Measurements from ENCODE around the gene LYPD6. TPM values are rescaled to one million over a fixed set of nuclear protein-coding genes. Genes with fewer than 3 reads are reported as not detected.
A peak's percentile ranks its signal among the peaks of the same experiment; 100 is the strongest.
"Not testable (repeated sequence)": the region's sequence is repeated elsewhere in the genome, so short reads cannot be mapped to it uniquely, and the experiment has no call there.

The LYPD6 gene
- 0.14 TPM for total RNA-seq
- long read RNA-seq, result 0 reads

DNA sequence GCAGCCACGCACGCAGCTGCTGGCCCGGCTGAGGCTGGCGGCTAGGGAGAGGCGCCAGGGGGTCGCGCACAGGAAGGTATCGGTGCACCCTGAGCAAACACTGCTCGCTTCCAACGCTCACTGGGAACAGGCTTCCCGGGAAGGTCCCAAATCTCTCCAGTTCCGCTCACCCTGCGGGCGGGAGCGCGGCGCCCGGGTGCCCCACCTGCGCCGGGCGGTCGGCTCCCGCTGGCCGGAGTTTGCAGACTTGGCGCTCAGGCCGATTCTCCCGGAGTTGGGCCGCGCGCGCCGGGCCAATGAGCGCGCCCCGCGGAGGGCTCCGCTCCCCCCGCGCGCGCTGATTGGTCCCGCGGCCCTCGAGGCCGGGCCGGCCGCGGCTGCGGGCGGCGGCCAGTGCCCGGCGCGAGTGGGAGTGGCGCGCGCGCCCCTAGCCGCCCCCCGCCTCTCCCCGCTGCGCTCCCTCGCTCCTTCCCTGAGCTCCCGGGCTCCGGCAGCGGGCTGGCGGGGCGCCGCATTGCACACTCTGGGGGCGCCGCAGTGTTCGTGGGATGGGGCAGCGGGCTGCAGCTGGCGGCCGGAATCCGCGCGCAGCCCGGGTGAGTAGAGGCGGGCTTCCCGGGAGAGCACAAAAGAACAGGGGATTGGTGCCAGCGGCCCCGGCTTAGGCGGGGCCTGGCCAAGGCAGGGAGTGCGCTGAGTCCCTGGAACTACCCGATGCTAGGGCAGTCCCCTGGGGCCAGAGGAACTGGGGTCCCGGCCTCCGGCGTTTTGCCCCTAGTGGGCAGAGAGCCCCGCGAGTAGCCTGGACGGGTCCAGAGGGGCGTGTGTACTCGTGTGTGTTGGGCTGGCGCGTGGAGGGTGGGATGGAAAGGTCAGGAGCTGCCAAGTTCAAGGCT is at the start of gene LYPD6:
LYPD6 (plus strand) TSS at position 461 of the 896 bp plus-strand sequence. CDS start 107,122 bp downstream, outside the sequence.
- intact Hi-C loops (cut with DNase I), result no loop called here
- DNase-seq (ENCODE audit: missing footprints) (peak; percentile 82), ATAC-seq (peak; percentile 99)

DNA sequence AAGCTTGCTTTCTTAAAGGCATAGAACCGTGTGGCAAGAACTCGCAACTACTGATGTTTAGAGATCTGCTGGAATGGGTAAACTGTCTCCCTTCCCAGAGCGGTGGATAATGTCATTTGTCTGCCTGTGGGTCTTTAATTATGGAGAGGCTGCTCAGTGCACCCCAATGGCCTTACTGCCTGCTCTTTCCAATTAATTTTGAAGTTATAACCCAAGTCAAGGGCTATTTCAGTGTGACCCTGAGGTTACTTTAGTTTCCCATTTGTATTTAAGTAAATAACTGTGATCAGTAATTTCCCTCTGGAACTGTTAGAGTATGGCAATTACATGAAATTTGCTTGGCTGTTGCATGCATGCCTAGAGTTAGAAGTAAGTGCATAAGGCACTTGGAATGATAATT is 48.9 kb upstream of the LYPD6 start:
- DNase-seq (ENCODE audit: missing footprints) (no peak), ATAC-seq (no peak)
- intact Hi-C loops (cut with DNase I), result no loop called here

- ATAC-seq, result no peak
- intact Hi-C loops (cut with DNase I), result no loop called here
- DNase-seq (ENCODE audit: missing footprints), result no peak
Observed at GRCh38 chr2:149290662-149291061, 39.7 kb upstream of the LYPD6 start.

GRCh38 chr2:149291881-149292280 is 38.5 kb upstream of the LYPD6 start:
- intact Hi-C loops (cut with DNase I), result no loop called here
- ATAC-seq (no peak), DNase-seq (ENCODE audit: missing footprints) (no peak)

GRCh38 chr2:149296031-149296430 is 34.4 kb upstream of the LYPD6 start:
- intact Hi-C loops (cut with DNase I), result no loop called here
- no peak for ATAC-seq
- no peak for DNase-seq (ENCODE audit: missing footprints)

DNA sequence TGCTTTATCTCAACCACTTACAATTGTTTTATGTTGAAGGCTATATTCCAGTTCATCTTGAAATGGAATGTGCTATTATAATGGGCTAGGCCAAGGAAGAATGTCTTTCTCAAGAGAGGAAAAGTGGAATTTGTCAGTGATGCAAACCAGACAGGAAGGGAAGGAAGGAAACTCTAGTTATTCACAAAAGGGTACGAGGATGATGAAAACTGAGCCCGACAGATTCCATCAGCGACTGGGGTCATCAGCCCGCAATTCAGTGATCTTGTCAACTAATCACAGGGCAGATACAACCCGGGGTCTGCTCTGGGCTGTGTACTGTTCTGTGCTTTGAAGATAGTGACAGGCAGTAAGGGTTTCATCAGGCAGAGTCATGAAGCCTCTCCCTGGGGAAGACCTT is 23.4 kb upstream of the LYPD6 start:
- DNase-seq (ENCODE audit: missing footprints), result no peak
- intact Hi-C loops (cut with DNase I), result no loop called here
- ATAC-seq, result no peak

- intact Hi-C loops (cut with DNase I), result loop anchor here (10.0 kb wide), 1 partner anchor 286 kb away; no protein-coding TSS in a partner anchor
- no peak for ATAC-seq
- no peak for DNase-seq (ENCODE audit: missing footprints)
Observed at GRCh38 chr2:149310349-149310748, 20.0 kb upstream of the LYPD6 start.

DNA sequence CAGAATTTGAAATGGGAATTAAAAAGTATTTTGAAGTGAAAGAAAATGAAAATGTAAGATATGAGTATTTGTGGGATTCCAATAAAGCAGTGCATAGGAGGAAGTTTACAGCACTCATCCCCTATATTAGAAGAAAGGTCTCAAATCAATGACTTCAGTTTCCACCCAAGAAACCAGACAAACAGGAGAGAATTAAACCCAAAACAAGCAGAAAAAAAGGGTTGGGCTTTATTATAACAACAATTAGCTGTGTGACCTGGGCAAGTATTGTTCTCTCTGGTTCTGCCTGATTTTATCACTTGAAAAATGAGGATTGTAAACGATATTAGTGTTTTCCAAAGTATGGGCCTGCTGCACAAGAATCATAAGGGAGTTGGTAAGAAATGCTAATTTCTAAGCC is 18.3 kb upstream of the LYPD6 start:
- intact Hi-C loops (cut with DNase I), result loop anchor here (10.0 kb wide), 1 partner anchor 287 kb away; no protein-coding TSS in a partner anchor
- DNase-seq (ENCODE audit: missing footprints) (no peak), ATAC-seq (no peak)

DNA sequence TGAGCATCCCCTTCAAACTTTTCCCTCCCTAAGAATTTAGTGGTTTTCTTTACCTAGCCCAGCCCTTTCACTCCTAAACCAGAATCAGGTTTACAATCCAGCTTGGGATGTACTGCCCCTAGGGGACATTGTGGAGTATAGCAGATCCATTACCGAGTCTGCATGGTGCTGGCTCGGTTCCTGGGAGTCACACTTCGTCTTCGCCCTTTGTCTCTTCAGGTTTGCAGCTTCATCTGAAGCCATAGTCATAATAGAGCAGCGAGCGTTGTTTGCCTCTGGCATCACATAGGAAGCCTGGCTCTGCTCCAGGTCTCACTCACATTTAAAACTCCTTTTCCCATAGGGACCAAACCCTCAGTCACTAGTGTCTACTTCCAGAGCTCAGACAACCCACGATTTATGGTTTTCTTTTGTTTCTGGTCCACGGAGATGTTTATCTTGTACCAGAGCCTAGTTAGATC is 16.8 kb upstream of the LYPD6 start:
- intact Hi-C loops (cut with DNase I), result loop anchor here (10.0 kb wide), 1 partner anchor 289 kb away; no protein-coding TSS in a partner anchor
- no peak for DNase-seq (ENCODE audit: missing footprints)
- peak; percentile 37 for ATAC-seq

DNA sequence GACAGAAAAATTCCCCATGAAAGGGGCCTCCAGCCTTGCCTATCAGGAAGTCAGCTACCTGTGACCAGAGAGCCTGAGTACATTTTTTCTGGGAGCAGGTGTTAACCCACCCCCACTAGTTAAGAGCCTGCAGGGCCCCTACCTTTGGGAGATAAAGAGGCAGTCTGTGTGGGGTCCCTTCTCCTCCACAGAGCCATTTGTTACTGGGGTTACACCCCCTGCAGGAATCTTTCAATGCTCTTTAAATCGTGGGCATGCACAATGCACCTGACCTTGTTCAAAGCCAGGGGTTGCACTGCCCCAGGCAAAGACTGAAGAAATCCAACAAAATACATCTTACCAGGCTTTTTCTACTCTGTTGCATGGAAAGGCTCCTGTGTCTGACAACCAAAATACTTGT is 15.7 kb upstream of the LYPD6 start:
- no peak for ATAC-seq
- intact Hi-C loops (cut with DNase I), result loop anchor here (10.0 kb wide), 1 partner anchor 290 kb away; no protein-coding TSS in a partner anchor

DNA sequence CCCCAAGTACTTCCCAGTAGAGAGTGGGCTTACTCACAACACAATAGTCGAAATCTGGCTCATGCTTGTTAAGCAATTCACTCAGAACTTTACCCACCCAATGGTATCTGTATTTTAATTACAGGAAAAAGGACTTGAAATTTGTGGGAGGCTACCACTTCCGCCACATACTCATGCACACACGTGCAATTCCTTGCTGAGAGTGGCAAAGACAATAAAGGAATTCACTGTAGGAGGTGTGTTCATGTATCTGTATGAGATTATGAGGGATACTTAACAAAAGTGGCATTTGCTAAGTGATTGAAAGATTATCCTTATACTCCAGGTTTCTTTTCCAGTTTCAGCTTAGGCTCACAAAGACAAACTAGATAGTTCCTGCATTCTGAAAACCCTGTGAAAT is 14.9 kb upstream of the LYPD6 start:
- ATAC-seq (no peak), DNase-seq (ENCODE audit: missing footprints) (no peak)
- intact Hi-C loops (cut with DNase I), result loop anchor here (10.0 kb wide), 1 partner anchor 291 kb away; no protein-coding TSS in a partner anchor

More for the DNA sequence above, 15.7 kb upstream of the LYPD6 start:
- DNase-seq (ENCODE audit: missing footprints), result no peak

GRCh38 chr2:149318566-149318965 is 11.8 kb upstream of the LYPD6 start:
- intact Hi-C loops (cut with DNase I), result loop anchor here (10.0 kb wide), 1 partner anchor 294 kb away; no protein-coding TSS in a partner anchor
- not testable (repeated sequence) for ATAC-seq; DNase-seq (ENCODE audit: missing footprints)

GRCh38 chr2:149320362-149320761 is 10.0 kb upstream of the LYPD6 start:
- ATAC-seq (no peak), DNase-seq (ENCODE audit: missing footprints) (no peak)
- intact Hi-C loops (cut with DNase I), result no loop called here

DNA sequence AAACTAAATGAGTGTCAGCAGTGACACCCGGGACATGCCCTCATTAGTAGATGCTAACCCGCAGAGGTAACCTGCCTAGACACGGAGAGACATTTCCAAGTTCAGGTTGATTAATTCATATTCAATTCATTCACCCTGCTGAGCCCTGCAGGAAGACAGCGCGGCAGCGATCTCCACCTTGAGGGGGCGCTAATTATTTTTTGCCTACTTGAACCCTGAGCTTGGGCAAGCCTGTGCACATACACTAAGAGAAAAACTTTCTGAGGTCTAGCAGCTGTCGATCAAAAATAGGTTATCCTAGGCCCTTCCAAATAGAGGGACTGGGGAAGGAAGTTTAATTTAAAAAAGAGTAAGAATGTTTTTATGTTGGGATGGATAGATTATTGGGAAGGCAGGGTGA is 1.3 kb upstream of the LYPD6 start:
- ATAC-seq, result no peak
- intact Hi-C loops (cut with DNase I), result no loop called here
- no peak for DNase-seq (ENCODE audit: missing footprints)

DNA sequence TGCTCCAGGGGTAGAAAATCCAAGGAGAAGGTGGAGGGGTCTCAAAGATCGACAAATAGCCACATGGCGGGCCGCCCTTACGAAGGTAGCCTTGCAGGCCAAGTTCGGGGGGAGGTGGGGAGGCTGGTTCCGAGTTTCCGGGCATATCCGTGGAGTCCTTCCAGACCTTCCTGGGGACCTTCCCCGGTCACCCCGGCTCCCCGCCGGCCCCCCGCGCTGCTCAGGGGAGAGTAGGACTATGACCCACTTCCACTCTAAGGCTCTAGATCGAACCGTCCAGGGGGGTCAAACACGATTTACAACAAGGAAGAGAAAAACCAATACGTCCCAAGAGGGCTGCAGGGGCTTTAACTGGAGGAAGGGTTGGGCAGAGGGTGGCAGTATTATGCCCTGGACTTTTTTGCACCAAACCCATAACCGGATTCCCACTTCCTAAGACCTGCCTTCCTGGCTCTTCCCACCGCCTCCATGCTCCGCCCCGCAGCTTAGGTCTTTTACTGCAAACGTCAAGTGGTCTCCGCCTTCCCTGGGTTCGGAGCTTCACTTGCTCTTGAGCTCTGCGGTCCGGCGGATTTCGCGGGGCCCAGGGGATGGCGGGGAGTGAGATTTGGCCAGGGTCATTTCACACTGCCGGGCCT is 779 bp upstream of the LYPD6 start:
- DNase-seq (ENCODE audit: missing footprints) (no peak), ATAC-seq (peak; percentile 40)
- intact Hi-C loops (cut with DNase I), result no loop called here

DNA sequence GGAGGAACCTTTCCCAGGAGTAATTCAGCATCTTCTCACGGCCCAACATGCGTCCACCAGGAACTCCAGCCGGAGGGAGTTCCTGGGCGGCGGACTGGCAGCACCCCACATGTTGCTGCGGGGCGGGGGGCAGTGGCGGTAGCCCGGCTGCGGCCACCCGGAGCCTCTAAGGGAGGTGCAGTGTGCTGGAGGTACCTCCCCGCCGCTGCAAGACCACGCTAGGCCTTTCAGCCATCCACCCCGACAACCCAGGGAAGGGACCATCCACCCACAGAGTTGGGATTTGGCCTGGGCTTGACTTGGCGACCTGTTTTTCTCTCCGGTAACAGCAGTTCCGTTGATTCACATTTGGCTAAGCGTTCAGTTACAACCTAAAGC is 625 bp downstream of the LYPD6 start:
- intact Hi-C loops (cut with DNase I), result no loop called here
- ATAC-seq (no peak), DNase-seq (ENCODE audit: missing footprints) (no peak)

- DNase-seq (ENCODE audit: missing footprints), result no peak
- ATAC-seq, result no peak
- intact Hi-C loops (cut with DNase I), result no loop called here
Observed at GRCh38 chr2:149332364-149332763, 2.0 kb downstream of the LYPD6 start.

DNA sequence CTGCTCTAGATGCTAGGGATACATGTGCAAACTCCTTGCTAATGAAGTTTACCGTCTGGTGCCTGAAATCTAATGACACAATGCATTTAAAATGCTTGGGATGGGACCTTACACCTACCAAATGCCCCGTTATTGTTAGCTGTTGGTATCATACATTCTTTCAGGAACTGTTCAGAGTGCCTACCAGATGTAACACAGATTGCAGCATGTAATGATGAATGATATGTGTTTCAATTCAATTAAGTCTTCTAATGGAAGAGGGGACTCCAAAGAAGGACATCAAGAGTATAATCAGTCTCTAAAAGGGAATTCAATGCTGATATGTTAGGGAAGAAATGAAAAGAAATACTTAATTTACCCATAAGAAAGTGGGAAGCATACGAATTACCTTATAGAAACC is 3.2 kb downstream of the LYPD6 start:
- intact Hi-C loops (cut with DNase I), result no loop called here
- no peak for ATAC-seq
- DNase-seq (ENCODE audit: missing footprints), result no peak

DNA sequence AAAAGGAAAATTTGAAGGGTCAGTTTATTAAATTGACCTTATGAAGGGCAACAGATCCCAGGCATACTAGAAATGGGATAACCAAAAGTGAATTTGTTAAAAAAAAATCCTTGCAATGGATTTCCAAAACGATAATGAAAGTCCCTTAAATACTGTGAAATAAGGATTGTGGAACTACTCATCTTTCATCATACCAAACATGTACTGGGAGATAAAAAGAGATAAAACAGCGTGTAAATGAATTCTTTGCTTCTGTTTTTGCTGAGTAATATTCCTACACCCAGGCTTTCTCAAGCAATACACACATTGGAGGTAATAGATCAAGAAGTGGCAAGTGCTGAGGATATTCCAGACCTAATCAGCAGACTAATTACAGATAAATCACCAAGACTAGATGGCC is 3.8 kb downstream of the LYPD6 start:
- no peak for DNase-seq (ENCODE audit: missing footprints)
- ATAC-seq, result no peak
- intact Hi-C loops (cut with DNase I), result no loop called here

GRCh38 chr2:149339324-149339723 is 8.9 kb downstream of the LYPD6 start:
- no peak for DNase-seq (ENCODE audit: missing footprints)
- no peak for ATAC-seq
- intact Hi-C loops (cut with DNase I), result no loop called here

All from Right ventricle myocardium inferior (tissue), 1 donor.